ENCODE data around the gene MCUB.

Gene MCUB

DNA sequence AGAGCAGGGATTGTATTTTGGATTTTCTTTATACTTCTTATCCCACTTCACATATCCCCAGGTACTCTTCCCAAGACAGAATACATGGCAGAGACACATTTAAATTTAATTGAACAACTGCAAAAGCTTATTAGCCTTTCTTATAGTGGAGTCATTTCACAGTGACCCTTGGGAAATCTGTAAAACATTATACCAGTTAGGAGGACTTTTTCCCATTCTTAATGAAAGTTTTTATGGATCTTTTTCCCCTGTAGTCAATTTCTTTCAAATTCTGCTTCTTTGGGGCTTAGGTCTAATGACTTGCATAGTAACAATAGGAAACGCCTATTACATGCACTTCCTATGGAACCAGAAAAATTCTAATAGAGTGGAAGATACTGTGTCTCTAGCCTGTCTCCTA is 14.6 kb upstream of the MCUB start:
- no peaks in the 10 kb centered on the region for H3K9me3 ChIP-seq (ENCODE audit: severe bottlenecking)
- TF ChIP-seq, protein P1, sequence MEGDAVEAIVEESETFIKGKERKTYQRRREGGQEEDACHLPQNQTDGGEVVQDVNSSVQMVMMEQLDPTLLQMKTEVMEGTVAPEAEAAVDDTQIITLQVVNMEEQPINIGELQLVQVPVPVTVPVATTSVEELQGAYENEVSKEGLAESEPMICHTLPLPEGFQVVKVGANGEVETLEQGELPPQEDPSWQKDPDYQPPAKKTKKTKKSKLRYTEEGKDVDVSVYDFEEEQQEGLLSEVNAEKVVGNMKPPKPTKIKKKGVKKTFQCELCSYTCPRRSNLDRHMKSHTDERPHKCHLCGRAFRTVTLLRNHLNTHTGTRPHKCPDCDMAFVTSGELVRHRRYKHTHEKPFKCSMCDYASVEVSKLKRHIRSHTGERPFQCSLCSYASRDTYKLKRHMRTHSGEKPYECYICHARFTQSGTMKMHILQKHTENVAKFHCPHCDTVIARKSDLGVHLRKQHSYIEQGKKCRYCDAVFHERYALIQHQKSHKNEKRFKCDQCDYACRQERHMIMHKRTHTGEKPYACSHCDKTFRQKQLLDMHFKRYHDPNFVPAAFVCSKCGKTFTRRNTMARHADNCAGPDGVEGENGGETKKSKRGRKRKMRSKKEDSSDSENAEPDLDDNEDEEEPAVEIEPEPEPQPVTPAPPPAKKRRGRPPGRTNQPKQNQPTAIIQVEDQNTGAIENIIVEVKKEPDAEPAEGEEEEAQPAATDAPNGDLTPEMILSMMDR (IDR thresholded peaks at IDR 0.05; ENCODE audit: poor library complexity, severe bottlenecking): no peak
- H3K27me3 ChIP-seq (ENCODE audit: insufficient read depth, poor library complexity, severe bottlenecking): no peaks in the 10 kb centered on the region
- H3K36me3 ChIP-seq (ENCODE audit: low read depth): peaks cover 35% of the 10 kb centered on the region
- ATAC-seq (ENCODE audit: low read depth) (no peak), DNase-seq (ENCODE audit: low spot score) (no peak)
- no peak overlapping the region for H3K4me3 ChIP-seq (ENCODE audit: severe bottlenecking)
- peaks cover 13% of the 10 kb centered on the region for H3K4me1 ChIP-seq (ENCODE audit: insufficient read depth, poor library complexity, severe bottlenecking)
- no peak overlapping the region for H3K27ac ChIP-seq (ENCODE audit: poor library complexity, severe bottlenecking)

DNA sequence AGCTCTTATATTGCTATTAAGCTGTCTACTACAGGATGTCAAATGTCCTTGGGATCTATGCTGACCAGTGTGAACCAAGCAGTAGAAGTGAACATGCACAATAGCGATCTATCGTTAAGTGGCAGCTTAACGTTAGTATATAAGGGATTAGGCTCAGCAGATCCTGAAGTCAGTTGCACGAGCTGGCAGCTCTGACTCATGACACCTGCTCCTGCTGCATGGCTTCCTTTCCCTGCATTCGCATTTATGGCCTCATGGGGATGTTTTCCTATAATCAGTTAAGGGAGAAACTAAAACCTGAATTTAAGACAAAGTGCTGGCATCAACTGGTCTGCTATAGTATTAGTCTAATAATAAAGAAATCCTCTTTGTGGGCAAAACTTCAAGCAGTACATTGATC is 12.7 kb upstream of the MCUB start:
- no peak overlapping the region for H3K4me3 ChIP-seq (ENCODE audit: severe bottlenecking)
- peaks cover 13% of the 10 kb centered on the region for H3K4me1 ChIP-seq (ENCODE audit: insufficient read depth, poor library complexity, severe bottlenecking)
- peaks cover 26% of the 10 kb centered on the region; the same call in 1 of the 2 replicates for H3K36me3 ChIP-seq (ENCODE audit: low read depth)
- ATAC-seq (ENCODE audit: low read depth) (no peak), DNase-seq (ENCODE audit: low spot score) (no peak)
- peak overlapping the region; percentile 93 for H3K27ac ChIP-seq (ENCODE audit: poor library complexity, severe bottlenecking)
- TF ChIP-seq, protein P1 (IDR thresholded peaks at IDR 0.05; ENCODE audit: poor library complexity, severe bottlenecking): no peak
- H3K9me3 ChIP-seq (ENCODE audit: severe bottlenecking): no peaks in the 10 kb centered on the region
- H3K27me3 ChIP-seq (ENCODE audit: insufficient read depth, poor library complexity, severe bottlenecking): no peaks in the 10 kb centered on the region

DNA sequence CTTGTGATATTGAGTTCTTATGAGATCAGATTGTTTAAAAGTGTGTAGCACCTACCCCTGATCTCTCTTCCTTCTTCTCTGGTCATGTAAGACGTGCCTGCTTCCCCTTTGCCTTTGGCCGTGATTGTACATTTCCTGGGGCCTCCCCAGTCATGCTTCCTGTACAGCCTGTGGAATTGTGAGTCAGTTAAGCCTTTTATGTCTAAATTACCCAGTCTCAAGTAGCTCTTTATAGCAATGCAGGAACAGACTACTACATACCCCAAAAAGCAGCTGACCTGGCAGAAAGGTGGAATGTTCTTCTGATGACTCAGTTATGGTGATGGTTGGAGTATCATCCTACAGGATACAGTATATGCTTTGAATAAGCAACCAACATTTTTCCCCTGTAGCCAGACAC is 11.4 kb upstream of the MCUB start:
- H3K9me3 ChIP-seq (ENCODE audit: severe bottlenecking): no peaks in the 10 kb centered on the region
- peaks cover 21% of the 10 kb centered on the region; the same call in 1 of the 2 replicates for H3K36me3 ChIP-seq (ENCODE audit: low read depth)
- no peak overlapping the region for H3K4me3 ChIP-seq (ENCODE audit: severe bottlenecking)
- peaks cover 13% of the 10 kb centered on the region for H3K4me1 ChIP-seq (ENCODE audit: insufficient read depth, poor library complexity, severe bottlenecking)
- DNase-seq (ENCODE audit: low spot score) (no peak), ATAC-seq (ENCODE audit: low read depth) (peak; percentile 97)
- H3K27me3 ChIP-seq (ENCODE audit: insufficient read depth, poor library complexity, severe bottlenecking): no peaks in the 10 kb centered on the region
- TF ChIP-seq, protein P1 (IDR thresholded peaks at IDR 0.05; ENCODE audit: poor library complexity, severe bottlenecking): no peak
- H3K27ac ChIP-seq (ENCODE audit: poor library complexity, severe bottlenecking): peak overlapping the region; percentile 93

DNA sequence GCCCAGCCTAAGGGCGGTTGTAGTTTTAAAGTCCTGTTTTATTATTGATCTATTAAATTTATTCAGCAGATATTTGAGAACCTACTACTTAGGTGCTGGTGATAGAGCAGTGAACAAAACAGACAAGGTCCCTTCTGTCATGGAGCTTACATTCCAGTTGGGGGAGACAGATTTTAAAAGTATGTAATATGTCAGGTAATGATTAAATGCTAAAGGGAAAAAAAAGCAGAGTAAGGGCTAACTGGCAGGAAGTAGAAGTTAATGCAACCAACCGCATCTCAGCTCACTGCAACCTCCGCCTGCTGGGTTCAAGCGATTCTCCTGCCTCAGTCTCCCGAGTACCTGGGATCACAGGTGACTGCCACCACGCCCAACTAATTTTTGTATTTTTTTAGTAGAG is 7.8 kb upstream of the MCUB start:
- TF ChIP-seq, protein P1 (IDR thresholded peaks at IDR 0.05; ENCODE audit: poor library complexity, severe bottlenecking): no peak
- no peaks in the 10 kb centered on the region for H3K27me3 ChIP-seq (ENCODE audit: insufficient read depth, poor library complexity, severe bottlenecking)
- no peak for ATAC-seq (ENCODE audit: low read depth)

DNA sequence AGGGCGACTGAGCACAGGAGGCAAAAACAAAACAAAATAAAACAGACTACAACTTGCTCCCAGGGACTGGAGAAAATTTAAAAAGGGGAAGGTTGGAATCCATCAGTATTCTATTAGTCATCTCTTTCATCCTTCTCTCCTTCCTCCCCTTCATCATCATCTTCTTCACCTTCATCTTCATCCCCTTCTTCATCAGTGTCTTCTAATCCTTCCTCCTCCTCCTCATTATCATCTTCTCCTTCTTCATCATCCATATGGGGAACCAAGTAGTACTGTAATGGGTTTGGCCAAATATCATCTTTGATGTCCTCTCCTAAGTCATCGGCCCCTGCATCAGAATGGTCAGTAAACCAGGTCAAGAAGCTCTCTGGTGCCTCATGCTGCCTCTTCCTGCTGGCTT is 6.9 kb upstream of the MCUB start:
- ATAC-seq (ENCODE audit: low read depth) (no peak), DNase-seq (ENCODE audit: low spot score) (no peak)
- Histone ChIP-seq H3K9me3 (ENCODE audit: severe bottlenecking) (no peaks in the 10 kb centered on the region), H3K27me3 (ENCODE audit: insufficient read depth, poor library complexity, severe bottlenecking) (no peaks in the 10 kb centered on the region), H3K36me3 (ENCODE audit: low read depth) (no peaks in the 10 kb centered on the region), H3K4me3 (ENCODE audit: severe bottlenecking) (no peak overlapping the region), H3K27ac (ENCODE audit: poor library complexity, severe bottlenecking) (no peak overlapping the region), H3K4me1 (ENCODE audit: insufficient read depth, poor library complexity, severe bottlenecking) (peaks cover 12% of the 10 kb centered on the region)
- TF ChIP-seq, protein P1 (IDR thresholded peaks at IDR 0.05; ENCODE audit: poor library complexity, severe bottlenecking): no peak

More for the DNA sequence above, 7.8 kb upstream of the MCUB start:
- Histone ChIP-seq H3K4me3 (ENCODE audit: severe bottlenecking) (no peak overlapping the region), H3K36me3 (ENCODE audit: low read depth) (no peaks in the 10 kb centered on the region), H3K4me1 (ENCODE audit: insufficient read depth, poor library complexity, severe bottlenecking) (peaks cover 13% of the 10 kb centered on the region), H3K27ac (ENCODE audit: poor library complexity, severe bottlenecking) (no peak overlapping the region), H3K9me3 (ENCODE audit: severe bottlenecking) (no peaks in the 10 kb centered on the region)
- DNase-seq (ENCODE audit: low spot score): no peak
